Measurements from ENCODE around the gene ELAC2.

DNA sequence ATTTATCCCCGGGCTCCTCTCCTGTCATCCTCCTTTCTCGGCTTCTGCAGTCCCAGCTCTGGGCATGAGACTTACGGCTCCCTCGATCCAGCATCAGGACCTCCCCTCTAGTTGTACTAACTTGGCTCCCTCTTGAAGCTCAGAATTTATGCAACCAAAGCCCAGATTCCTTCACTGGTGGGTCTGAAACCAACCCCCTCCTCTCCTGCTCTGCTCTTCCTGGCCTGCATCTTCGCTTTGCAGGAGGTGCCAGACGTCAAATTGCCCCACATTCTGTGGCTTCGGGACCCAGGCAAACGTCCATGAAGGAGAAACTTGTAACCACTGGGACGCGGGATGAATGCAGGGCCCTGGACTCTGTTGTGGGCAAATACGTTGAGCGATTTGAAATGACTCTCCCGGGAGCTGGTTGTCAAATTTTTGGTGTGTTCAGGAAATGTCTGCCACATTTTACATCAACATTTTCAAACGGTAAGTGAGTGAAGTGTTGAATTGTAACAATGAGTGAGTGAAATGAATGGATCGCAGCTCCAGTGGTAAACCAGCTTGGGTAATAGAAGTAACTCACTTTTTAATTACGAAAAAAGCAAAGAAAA lies 29.3 kb upstream of the ELAC2 start:
- TF ChIP-seq ZNF274 (IDR thresholded peaks at IDR 0.05; ENCODE audit: low read depth, low read length) (no peak), YY1 (IDR thresholded peaks at IDR 0.05; ENCODE audit: insufficient read depth, insufficient read length) (no peak)

All from NT2/D1 (cell line).